Measurements from ENCODE around the gene IMMP2L.
"Not testable (repeated sequence)": the region's sequence is repeated elsewhere in the genome, so short reads cannot be mapped to it uniquely, and the experiment has no call there.

Gene IMMP2L

GRCh38 chr7:111268941-111269340 lies 293.4 kb downstream of the IMMP2L start:
- no peak overlapping the region for H3K4me3 ChIP-seq (ENCODE audit: low read depth, low read length)

- H3K4me3 ChIP-seq (ENCODE audit: low read depth, low read length) = no peak overlapping the region
These were observed 295.7 kb downstream of the IMMP2L start for GRCh38 chr7:111266613-111267012.

GRCh38 chr7:111265394-111265793 lies 296.9 kb downstream of the IMMP2L start:
- no peak overlapping the region for H3K4me3 ChIP-seq (ENCODE audit: low read depth, low read length)

- H3K4me3 ChIP-seq (ENCODE audit: low read depth, low read length) = no peak overlapping the region
These were observed 297.3 kb downstream of the IMMP2L start for GRCh38 chr7:111264981-111265380.

GRCh38 chr7:111264111-111264868 lies 298.0 kb downstream of the IMMP2L start:
- H3K4me3 ChIP-seq (ENCODE audit: low read depth, low read length) = no peak overlapping the region

- H3K4me3 ChIP-seq (ENCODE audit: low read depth, low read length) = no peak overlapping the region
These were observed 299.8 kb downstream of the IMMP2L start for GRCh38 chr7:111262293-111263116.

GRCh38 chr7:111261496-111261895 lies 300.8 kb downstream of the IMMP2L start:
- H3K4me3 ChIP-seq (ENCODE audit: low read depth, low read length) = no peak overlapping the region

- H3K4me3 ChIP-seq (ENCODE audit: low read depth, low read length) = no peak overlapping the region
These were observed 302.3 kb downstream of the IMMP2L start for GRCh38 chr7:111259991-111260390.

GRCh38 chr7:111256391-111256790 lies 305.9 kb downstream of the IMMP2L start:
- no peak overlapping the region for H3K4me3 ChIP-seq (ENCODE audit: low read depth, low read length)

- H3K4me3 ChIP-seq (ENCODE audit: low read depth, low read length) = no peak overlapping the region
These were observed 306.7 kb downstream of the IMMP2L start for GRCh38 chr7:111255576-111255975.

GRCh38 chr7:111251365-111251764 lies 310.9 kb downstream of the IMMP2L start:
- not testable (repeated sequence) for H3K4me3 ChIP-seq (ENCODE audit: low read depth, low read length)

GRCh38 chr7:111249807-111250206 lies 312.5 kb downstream of the IMMP2L start:
- H3K4me3 ChIP-seq (ENCODE audit: low read depth, low read length) = not testable (repeated sequence)

- H3K4me3 ChIP-seq (ENCODE audit: low read depth, low read length) = no peak overlapping the region
These were observed 320.0 kb downstream of the IMMP2L start for GRCh38 chr7:111242141-111242755.

GRCh38 chr7:111240371-111240770 lies 321.9 kb downstream of the IMMP2L start:
- H3K4me3 ChIP-seq (ENCODE audit: low read depth, low read length) = no peak overlapping the region

GRCh38 chr7:111239437-111239836 lies 322.9 kb downstream of the IMMP2L start:
- H3K4me3 ChIP-seq (ENCODE audit: low read depth, low read length) = no peak overlapping the region

- H3K4me3 ChIP-seq (ENCODE audit: low read depth, low read length) = no peak overlapping the region
These were observed 323.4 kb downstream of the IMMP2L start for GRCh38 chr7:111238886-111239285.

- no peak overlapping the region for H3K4me3 ChIP-seq (ENCODE audit: low read depth, low read length)
These were observed 326.6 kb downstream of the IMMP2L start for GRCh38 chr7:111235709-111236108.

- H3K4me3 ChIP-seq (ENCODE audit: low read depth, low read length) = no peak overlapping the region
These were observed 329.8 kb downstream of the IMMP2L start for GRCh38 chr7:111232249-111233084.

GRCh38 chr7:111229916-111230315 lies 332.4 kb downstream of the IMMP2L start:
- H3K4me3 ChIP-seq (ENCODE audit: low read depth, low read length) = no peak overlapping the region

- H3K4me3 ChIP-seq (ENCODE audit: low read depth, low read length) = no peak overlapping the region
These were observed 333.0 kb downstream of the IMMP2L start for GRCh38 chr7:111229181-111229740.

Data from iPS-11a (cell line).